ENCODE results near the gene GUCY1A2. TPM values are rescaled to one million over a fixed set of nuclear protein-coding genes. Genes with fewer than 3 reads are reported as not detected.
"Not testable (repeated sequence)": the region's sequence is repeated elsewhere in the genome, so short reads cannot be mapped to it uniquely, and the experiment has no call there.

GUCY1A2 gene
- total and polyA plus RNA-seq, 8 donors, result 15.6 to 32.7 (median 26.2) TPM

- no peaks in the 10 kb centered on the region for H3K4me1 ChIP-seq
- no peaks in the 10 kb centered on the region for H3K27me3 ChIP-seq
- no peak for ATAC-seq
- no peaks in the 10 kb centered on the region for H3K9me3 ChIP-seq
- no peak for TF ChIP-seq CTCF (IDR thresholded peaks at IDR 0.05)
- no peak overlapping the region for H3K4me3 ChIP-seq
- no peaks in the 10 kb centered on the region for H3K36me3 ChIP-seq
- intact Hi-C loops (cut with DNase I), result no loop called here
- no peak for DNase-seq
- no peak overlapping the region for H3K27ac ChIP-seq
Observed at GRCh38 chr11:106840146-106840545, 178.1 kb downstream of the GUCY1A2 start.

GRCh38 chr11:106834567-106834966, 183.7 kb downstream of the GUCY1A2 start:
- Histone ChIP-seq H3K27ac (no peak overlapping the region), H3K36me3 (no peaks in the 10 kb centered on the region), H3K27me3 (no peaks in the 10 kb centered on the region), H3K4me1 (no peaks in the 10 kb centered on the region), H3K9me3 (no peaks in the 10 kb centered on the region), H3K4me3 (no peak overlapping the region)
- no peak for ATAC-seq
- intact Hi-C loops (cut with DNase I), result no loop called here
- DNase-seq, result no peak
- TF ChIP-seq CTCF (IDR thresholded peaks at IDR 0.05), result no peak

- H3K36me3 ChIP-seq, result no peaks in the 10 kb centered on the region
- DNase-seq (no peak), ATAC-seq (no peak)
- H3K27ac ChIP-seq, result no peak overlapping the region
- TF ChIP-seq CTCF (IDR thresholded peaks at IDR 0.05), result no peak
- no peak overlapping the region for H3K4me3 ChIP-seq
- H3K27me3 ChIP-seq, result no peaks in the 10 kb centered on the region
- intact Hi-C loops (cut with DNase I), result no loop called here
- peaks cover 0 to 4% of the 10 kb centered on the region in 2 donors for H3K9me3 ChIP-seq
- no peaks in the 10 kb centered on the region for H3K4me1 ChIP-seq
Observed at GRCh38 chr11:106828976-106829375, 189.3 kb downstream of the GUCY1A2 start.

GRCh38 chr11:106828576-106828975, 189.7 kb downstream of the GUCY1A2 start:
- DNase-seq (no peak), ATAC-seq (no peak)
- no peak for TF ChIP-seq CTCF (IDR thresholded peaks at IDR 0.05)
- Histone ChIP-seq H3K9me3 (peaks cover 0 to 4% of the 10 kb centered on the region in 2 donors), H3K36me3 (no peaks in the 10 kb centered on the region), H3K4me3 (no peak overlapping the region), H3K27ac (no peak overlapping the region), H3K4me1 (no peaks in the 10 kb centered on the region), H3K27me3 (no peaks in the 10 kb centered on the region)
- intact Hi-C loops (cut with DNase I), result no loop called here

GRCh38 chr11:106827687-106828086, 190.6 kb downstream of the GUCY1A2 start:
- Histone ChIP-seq H3K9me3 (peaks cover 0 to 4% of the 10 kb centered on the region in 2 donors), H3K36me3 (no peaks in the 10 kb centered on the region), H3K27me3 (no peaks in the 10 kb centered on the region), H3K4me1 (no peaks in the 10 kb centered on the region), H3K27ac (no peak overlapping the region), H3K4me3 (no peak overlapping the region)
- ATAC-seq, result no peak
- intact Hi-C loops (cut with DNase I), result no loop called here
- no peak for TF ChIP-seq CTCF (IDR thresholded peaks at IDR 0.05)
- peak in 2 of 4 donors; percentile 28 to 64 for DNase-seq

GRCh38 chr11:106826558-106826957, 191.7 kb downstream of the GUCY1A2 start:
- H3K4me3 ChIP-seq; H3K4me1 ChIP-seq; H3K27ac ChIP-seq; intact Hi-C loops (cut with DNase I); H3K36me3 ChIP-seq; H3K9me3 ChIP-seq; ATAC-seq; DNase-seq; H3K27me3 ChIP-seq: not testable (repeated sequence)

Measured in left lung (tissue), 10 donors.